HG02840 (cell line): Measurements from ENCODE around the gene LNX1.

Experiments
- ATAC-seq: cut with Tn5 transposase; IDR thresholded peaks from one replicate; pipeline ENCODE4 v1.9.1; 2021; ENCODE audit warnings: mild to moderate bottlenecking, moderate library complexity, moderate number of reproducible peaks; ENCODE audit not compliant: unreplicated experiment, low FRiP score

Gene LNX1

DNA sequence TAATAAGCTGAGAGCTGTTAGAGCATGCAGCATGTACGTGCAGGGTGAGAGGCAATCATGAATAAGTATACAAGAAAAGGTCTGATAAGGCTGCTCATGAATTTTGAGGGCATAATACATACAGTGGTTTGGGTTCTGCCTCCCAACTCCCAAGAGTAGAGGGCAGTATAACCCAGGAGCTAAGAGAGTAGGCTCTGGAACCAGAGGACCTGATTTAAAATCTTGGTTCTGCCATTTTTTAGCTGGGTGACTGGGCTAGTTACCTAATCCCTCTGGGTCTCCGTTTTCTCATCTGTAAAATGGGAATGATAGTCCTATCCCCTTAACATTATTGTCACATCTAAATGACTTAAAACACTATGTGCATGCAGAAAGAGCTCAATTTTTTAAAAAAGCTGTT lies 85.3 kb downstream of the LNX1 start:
- no peak for ATAC-seq

DNA sequence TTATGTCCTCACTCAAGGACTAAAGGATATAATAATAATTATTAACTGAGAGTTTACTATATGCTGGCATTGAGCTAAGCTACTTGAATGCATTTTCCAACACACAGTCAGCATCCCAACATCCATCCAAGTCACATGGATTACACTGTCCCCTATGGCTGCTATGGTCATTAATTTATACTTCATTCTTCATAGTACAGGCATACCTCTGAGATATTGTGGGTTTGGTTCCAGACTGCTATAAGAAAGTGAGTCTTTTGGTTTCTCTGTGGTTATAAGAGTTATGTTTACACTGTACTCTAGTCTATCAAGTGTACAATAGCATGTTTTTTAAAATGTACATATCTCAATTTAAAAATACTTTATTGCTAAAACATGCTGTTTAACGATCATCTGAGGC lies 89.2 kb downstream of the LNX1 start:
- no peak for ATAC-seq

DNA sequence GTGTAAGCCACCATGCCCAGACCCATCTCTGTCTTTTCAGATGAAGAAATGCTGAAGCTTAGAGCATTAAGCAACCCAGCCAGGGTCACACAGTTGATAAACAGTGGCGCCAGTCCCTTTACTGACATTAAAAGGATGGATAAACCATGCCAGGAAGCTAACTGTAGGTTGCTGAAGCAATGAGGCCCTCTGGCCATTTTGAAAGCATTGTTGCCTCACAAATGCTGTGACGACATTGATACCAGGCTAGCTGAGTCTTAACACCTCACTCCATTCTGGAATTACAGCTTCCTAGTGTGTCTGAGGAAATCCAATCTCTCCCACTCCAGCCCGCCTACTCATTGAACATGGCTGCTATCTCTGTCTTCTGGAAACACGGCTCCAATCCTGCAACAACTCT lies 89.7 kb downstream of the LNX1 start:
- no peak for ATAC-seq

DNA sequence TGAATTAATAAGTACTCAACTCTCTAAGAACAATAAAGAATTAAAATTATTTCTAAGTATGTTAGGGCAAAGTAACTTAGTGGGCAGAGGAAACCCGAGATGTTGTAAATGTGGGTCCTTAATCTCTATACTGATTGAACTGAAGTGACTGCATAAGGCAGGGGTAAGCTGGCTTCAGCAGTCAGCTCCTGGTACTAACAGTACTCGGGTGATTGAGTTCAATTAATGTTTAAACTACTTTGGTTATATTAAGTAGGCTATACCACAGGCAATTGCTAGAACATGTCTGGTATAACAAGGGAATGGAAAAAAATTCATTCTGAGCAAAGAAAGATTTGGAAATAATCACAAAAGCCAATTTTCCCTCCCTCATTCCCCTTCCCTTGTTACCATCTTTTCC lies 90.7 kb downstream of the LNX1 start:
- ATAC-seq: no peak

DNA sequence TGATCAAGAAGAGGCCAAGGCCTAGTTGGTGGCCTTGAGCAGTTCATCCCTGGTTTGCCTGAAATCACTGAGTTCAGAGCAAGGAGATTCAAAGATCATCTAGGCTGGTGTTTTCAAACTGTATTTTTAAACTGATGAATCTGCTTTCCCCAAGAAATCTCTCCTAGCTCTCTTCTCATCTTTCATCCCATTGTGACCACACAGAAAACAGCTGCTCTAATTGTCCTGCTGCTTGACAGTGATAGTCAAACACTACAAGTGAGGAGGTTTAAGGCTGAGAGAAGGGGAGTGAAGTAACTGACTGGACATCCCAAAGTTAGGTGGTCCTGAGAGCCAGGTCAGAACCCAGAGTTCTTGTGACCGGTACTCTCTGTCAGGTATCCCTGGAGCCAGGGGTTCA lies 91.5 kb downstream of the LNX1 start:
- ATAC-seq: no peak

DNA sequence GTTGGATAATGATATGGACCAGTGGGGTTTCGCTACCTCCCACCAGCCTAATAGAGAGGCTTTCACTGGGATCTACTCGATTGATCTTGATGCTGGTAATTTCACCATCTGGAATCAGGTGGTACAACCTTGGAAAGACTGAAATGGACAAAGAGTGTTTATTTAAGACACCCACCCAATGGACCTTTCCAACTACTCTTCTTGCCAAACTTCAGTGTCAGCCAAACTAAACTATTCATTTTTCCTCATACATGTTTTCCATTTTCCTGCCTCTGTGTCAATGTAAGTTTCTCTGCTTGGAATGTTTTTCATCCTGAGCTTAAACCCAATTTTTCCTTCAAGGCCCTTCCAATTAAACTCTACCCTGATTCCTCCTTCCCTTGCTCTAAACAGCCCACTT lies 92.6 kb downstream of the LNX1 start:
- no peak for ATAC-seq

DNA sequence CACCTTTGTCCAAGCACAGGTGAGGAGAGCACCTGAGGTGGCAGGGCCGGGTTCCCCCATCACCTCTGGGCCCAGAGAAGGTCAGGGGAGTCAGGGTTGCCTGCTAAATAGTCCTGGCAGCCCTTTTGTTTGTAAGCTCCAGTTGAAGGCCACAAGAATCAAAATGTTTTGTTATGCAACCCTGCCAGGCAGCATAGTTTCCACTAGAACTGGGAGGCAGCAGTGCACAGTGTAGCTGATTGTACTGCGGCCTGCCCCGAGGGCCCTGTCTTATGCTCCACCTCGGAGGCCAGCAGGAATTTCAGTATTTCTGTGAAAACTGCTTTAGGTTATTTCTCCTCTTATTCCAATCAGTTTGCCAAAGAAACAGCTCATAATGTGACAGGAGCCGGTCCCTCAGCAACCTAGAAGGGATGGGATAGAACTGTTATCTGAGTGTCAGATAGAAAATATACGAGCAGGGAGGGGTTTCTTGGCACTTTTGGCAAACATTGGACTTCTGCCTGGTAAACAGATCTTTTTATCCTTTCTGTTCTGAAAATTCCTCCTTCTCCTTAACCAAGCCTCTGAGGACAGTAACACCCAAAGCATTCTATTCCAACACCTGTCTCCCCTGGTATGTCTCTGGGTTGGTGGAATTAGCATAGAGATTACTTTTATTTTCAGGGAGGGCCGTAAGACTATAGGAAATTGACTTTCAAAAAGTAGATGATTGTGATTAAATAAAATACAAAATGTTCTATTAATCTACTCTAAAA lies 93.6 kb downstream of the LNX1 start:
- no peak for ATAC-seq

DNA sequence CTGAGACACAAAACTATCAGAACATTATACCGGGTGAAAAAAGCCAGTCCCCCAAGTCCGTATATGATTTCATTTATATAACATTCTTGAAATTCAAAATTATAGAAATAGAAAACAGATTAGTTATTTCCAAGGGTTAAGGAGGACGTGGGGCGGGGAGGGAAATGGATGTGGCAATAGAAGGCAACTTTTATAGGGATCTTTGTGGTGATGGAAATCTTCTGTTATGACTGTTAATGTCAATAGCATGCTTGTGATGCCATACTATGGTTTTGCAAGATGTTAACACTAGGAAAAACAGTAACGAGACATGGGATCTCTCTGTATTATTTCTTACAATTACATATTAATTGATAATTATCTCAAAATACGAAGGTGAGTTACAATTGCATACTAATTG lies 96.4 kb downstream of the LNX1 start:
- no peak for ATAC-seq

DNA sequence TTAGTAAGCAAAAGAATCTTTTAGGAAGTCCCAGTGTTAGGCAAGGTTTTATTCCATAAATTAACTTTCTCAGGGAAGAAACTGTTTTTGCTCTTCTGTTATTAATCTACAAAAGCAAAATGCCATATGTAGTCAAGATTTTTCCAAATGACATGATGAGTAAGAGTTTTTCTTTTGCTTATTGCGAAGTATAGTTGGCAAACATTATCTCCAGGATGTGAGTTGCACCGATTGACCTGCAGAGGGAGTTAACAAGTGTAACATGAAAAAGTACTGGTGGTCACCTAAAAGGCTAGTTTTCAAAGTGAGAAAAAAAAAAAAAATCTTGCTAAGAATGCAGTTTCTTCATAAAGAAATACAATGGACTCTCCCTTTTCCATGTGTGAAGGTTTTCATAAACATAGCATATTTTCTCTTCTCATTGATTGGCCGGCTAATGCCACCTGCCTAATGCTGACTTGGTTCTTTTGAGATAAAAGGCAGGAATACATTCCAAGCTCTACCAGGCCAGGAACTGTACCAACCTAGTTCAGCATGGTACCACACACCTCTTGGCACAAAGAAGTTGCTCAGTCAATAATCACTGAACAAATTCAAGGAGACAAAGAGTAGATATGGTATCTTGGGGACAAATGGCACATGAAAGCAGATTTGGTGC lies 100.2 kb downstream of the LNX1 start:
- no peak for ATAC-seq

DNA sequence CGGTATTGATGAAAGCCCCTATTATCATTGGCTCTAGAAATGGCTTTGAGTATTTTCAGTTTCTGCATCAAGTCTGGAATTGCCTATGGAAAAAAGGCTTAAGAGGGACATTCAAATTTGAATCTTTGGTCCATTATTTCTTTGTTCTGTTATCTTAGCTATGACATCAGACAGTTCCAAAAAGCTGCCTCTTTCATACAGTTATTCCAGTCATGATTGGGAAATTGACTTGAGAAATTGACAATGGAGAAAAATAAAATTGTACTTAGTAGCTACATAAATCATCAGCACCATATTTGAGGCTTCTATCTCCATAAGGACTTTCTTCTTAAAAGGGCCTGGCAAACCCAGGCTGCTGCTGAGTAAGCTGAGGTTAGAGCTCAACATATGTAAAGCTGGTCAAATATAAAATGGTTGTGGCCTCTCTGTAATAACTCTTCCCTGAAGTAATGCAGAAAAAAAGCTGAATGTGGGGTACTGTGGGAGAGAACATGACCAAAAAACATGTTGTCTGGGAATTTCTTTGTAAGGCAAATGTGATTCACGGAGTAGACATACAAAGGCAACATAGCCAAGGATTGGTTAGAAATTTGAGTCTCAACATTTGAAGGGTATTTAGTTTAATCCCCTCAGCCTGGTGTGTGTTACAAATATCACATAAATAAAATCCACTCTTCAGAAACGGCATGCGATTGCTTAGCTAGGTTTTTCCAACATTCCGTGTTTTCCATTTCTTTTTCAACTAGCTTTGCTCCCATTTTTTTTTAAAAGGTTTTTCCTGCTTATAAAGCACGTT lies 100.9 kb downstream of the LNX1 start:
- no peak for ATAC-seq

DNA sequence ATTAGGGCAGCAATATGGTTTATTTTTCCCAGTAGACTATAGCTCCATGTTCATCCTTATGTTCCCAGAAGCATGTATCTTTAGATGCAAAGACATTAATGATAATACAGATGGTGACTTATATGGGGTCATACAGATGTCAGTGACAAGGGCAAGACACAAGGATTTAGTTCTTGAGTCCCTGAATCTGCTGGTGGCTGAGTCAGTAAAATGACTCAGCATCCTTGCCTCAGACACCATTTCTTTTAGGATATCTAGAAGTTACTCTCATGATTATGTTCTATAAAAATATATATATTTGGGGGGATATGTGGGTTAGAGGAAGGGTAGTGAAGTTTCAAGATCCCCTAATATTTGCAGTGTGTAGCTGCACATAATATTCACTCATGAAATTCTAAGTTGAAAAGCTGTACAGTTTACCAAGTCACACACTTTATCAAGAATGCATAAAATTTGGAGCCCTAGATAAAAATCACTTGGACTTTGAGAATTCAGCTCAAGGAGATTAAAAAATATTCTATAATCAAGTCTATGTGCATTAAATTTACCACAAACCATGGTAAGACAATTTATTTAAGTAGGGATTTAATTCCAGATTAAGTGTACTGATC lies 101.9 kb downstream of the LNX1 start:
- ATAC-seq: no peak

DNA sequence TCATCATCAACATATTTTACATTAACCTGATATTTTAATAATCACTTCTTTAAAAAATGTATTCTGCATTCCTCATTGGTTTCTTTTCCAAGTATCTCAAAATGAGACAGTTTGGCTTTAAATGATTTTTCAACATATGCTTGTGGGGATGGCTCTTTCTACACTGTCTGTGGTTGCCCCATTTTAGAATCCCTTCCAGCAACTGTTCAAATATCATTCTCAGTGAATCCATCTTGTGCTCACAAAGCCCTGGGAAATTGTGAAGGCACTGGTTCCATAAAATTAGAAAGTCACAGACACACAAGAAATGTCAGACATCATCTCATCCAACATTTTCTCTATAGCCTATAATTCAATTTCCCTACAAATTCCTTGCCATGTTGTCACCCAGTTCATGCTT lies 103.5 kb downstream of the LNX1 start:
- ATAC-seq: no peak

DNA sequence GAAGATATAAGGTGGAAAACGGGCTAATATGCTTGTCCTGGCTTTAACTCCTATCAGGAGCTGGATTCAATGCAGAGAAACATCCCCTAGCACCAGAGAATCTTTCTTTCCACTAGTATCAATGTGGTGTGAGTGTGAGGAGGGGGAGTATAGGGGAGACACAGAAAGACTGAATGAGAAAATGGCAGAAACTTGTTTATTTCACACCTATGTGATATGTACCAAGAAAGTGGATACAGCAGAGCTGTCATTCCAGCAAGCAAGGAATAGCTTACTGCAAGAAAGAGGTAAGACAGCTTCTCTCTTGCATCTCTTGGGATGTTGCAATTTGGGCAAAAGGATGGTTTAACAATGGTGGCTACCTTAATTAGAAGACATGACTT lies 105.6 kb downstream of the LNX1 start:
- ATAC-seq: no peak

DNA sequence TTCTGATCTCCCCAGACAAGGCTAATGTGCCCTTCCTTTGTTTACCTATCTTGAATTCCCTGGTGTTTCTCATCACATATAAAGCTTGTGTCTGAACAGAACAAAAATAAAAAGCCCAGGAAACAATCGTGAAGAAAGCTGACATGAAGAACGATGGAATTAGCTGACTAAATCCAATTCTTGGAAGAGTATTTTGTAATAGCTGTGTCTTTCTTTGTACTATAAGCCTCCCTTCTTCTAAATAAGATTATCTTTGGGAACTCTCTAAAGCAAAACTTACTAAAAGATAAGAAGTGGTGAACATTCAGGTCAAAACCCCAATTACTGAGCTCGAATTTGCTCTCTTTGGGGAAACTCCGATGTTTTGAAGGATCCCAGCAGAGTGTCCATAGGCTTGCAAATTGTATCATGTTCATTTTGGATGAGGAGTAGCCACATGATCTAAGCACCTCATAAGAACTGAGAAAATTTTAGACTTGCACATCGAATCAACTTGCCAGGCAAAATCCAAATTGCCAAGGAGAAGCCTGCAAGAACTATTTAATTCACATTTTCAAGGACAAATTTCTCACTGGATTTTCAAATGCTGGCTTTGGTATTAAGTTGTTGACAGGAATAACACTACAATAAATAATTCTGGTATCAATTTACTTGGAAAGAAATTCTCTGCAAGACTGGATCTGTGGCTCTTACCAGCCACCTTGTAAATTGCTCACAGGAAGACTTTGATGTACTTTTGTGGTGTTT lies 106.2 kb downstream of the LNX1 start:
- no peak for ATAC-seq

DNA sequence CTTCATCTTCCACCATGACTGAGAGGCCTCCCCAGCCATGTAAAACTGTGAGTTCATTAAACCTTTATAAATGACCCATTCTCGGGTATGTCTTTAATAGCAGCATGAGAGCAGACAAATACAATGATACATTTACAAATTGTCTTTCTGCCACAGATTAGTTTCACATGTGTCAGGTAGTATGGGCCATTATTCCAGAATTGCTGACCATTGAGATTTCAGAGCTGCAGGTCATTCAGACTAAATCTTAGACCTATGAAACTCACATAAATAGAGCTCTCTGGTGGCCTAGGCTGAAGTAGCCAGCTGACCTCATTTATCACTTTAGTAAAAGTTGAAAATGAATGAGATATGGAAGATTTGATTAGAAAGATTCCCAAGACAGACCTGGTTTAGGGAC lies 108.0 kb downstream of the LNX1 start:
- ATAC-seq: no peak

DNA sequence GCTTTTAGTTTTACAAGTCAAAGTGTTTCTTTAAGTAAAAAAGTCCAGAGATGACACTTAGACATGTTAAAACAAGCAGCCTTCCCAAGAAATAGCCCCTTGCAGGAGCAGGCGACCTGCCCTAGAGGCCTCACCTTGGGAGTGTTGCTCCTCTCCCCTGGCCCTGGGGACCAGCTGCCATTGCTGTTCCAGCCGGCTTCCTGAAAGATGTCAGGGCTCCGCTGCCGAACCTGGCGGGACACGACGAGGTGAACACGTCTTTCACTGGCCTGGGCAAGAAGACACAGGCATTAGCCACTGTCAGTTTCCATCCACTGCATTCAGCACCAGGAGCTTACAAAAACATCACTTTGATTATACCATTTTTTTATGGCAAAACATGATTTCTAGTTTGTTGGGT lies 109.7 kb downstream of the LNX1 start:
- no peak for ATAC-seq

DNA sequence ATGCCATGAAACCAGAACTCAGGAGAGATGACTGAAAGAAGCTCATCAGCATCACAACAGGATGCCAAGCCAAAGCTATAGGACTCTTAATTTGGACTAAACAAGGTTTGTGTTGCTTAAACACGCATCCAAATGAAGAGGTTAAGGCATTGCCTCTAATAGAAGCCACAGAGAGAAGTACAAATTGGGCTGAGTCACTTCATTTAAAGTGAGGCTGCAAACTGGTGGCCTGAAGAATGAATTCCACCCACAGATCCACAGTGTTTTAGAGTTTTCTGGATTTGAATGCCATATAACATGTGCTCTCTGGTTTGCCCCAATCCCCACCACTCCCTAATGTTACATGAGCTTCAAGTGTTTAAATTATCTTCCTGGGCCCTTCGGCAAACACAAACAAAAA lies 110.4 kb downstream of the LNX1 start:
- no peak for ATAC-seq

DNA sequence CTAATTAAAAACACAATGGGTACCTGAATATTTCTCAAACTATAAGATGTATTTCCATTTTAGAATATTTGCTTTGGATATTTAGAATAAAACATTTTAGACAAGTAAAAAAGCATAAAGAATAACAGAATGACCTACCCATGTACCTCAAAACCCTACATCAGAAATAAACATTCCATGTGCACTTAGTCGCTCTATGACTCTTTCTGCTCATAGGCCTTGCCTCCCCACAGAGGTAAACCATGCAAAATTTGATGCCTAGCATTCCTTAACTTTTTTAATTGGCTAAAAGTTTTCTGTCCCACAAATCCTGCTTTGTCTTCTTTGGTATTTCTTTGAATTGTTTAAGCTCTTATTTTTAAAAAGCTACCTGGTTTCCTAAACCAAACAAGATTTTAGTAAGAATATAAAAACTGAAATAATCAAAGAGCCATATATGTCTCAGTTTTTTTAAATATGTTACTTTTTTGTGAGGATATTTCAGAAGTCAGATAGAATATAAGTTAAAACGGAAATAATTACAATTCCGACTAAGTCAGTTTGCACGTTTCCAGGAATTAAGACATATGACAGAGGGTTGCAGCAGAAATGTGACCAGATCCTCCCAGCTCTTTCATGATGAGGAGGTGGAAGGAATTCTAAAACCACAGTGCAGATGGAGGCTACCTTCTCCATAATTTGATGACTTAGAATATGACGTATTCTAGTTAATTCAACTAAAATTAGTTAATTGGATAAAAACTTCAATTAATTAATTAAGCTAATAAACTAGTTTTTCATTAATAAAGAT lies 111.4 kb downstream of the LNX1 start:
- no peak for ATAC-seq

DNA sequence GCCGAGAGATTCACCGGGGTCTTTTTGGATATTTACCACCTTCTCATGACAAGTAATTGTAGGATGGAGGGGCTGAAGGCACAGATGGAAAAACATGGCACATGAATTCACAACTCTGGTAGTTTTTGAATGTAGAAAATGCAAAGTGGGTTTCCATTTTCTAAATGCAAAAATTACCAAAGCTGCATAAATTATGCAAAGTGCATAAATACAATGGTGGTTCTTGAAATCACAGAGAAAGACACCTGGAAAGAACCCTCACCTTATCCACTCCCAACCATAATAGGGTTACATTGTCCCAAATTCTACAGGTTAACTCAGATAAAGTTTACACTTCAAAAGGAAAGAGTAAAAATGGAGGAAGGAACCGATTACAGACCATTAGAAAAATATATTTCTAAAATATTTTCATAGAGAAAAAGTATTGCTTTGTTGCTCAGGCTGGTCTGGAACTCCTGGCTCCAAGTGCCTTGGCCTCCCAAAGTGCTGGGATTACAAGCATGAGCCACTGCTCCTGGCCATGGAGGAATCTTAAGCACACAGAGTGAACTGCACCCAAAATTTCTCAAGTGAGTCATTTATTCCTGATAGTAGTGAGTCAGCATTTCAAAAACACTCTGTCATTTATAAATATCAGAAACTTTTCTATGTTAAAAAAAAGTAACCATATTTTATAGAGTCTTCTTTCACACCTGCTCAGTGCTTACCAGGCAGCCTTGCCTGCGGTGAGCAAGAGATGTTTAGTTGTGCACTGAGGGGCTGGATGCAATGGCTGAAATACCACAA lies 112.4 kb downstream of the LNX1 start:
- ATAC-seq: no peak
